Suppressor macrophage treated with lipopolysaccharide for 1 hour (primary cell): ENCODE results near the gene TUBA1A.
"Not testable (repeated sequence)": the region's sequence is repeated elsewhere in the genome, so short reads cannot be mapped to it uniquely, and the experiment has no call there.

ENCODE experiments used
- DNase-seq, 3 donors: peaks; one replicate each; pipeline ENCODE4 v3.0.0-alpha.2; 2020 to 2022

Gene TUBA1A

GRCh38 chr12:49146406-49146805 is 42.5 kb downstream of the TUBA1A start:
- no peak for DNase-seq

DNA sequence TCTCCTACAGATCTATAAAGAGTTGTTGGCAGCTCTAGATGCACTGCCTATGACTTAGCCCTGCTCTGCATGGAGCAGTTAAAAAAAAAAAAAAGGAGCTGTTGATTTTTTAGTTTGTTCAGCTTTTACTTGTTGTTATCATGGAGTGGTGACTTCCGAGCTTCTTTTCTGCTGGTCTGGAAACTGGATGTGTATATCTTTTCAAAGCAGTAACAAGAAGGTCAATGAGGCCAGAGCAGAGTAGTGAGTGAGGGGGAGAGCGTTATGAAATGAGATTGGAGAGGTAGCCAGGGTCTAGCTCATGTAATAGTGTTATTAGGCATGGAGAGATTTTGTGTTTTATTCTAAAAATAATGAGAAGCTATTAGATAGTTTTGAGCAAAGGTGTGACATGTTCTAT is 44.5 kb downstream of the TUBA1A start:
- no peak for DNase-seq

- no peak for DNase-seq
Observed at GRCh38 chr12:49138999-49139398, 49.9 kb downstream of the TUBA1A start.

- no peak for DNase-seq
Observed at GRCh38 chr12:49138587-49138986, 50.3 kb downstream of the TUBA1A start.

GRCh38 chr12:49137476-49137875 is 51.4 kb downstream of the TUBA1A start:
- no peak for DNase-seq

DNA sequence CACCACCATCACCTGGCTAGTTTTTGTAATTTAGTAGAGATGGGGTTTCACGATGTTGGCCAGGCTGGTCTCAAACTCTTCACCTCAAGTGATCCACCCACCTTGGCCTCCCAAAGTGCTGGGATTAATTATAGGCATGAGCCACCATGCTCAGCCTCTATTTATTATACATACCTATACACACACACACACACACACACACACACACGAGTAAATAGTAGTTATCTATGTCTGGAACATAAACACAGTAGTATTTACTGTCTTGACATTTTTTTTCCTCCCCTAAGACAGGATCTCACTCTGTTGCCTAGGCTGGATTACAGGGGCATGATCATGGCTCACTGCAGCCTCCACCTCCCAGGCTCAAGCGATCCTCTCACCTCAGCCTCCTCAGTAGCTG is 51.9 kb downstream of the TUBA1A start:
- DNase-seq: not testable (repeated sequence)
